Thoracic aorta (tissue), 2 donors: Measurements from ENCODE around the gene ARHGAP6. TPM values are rescaled to one million over a fixed set of nuclear protein-coding genes. Genes with fewer than 3 reads are reported as not detected.

Experiments
- ATAC-seq: fragments of 150-250 bp; one replicate; pipeline ENCODE4 v1.8.0; 2017; ENCODE audit warnings: low read depth; ENCODE audit not compliant: insufficient number of reproducible peaks, low FRiP score
- DNase-seq: peaks from one replicate; pipeline ENCODE4 v3.0.0-alpha.2; 2020; ENCODE audit warnings: low spot score
- H3K27ac ChIP-seq, 2 donors: fragments of 200-600 bp; sonication (generic); 1 replicate in 1 of 2; 2 replicates in 1 of 2; pipeline ENCODE4 v1.5.1; 2016; ENCODE audit warnings: mild to moderate bottlenecking in 2 of 2, moderate library complexity in 2 of 2
- H3K27me3 ChIP-seq: fragments of 200-600 bp; sonication (generic); replicated peaks from 2 replicates; pipeline ENCODE4 v1.6.0; 2016; ENCODE audit warnings: mild to moderate bottlenecking; ENCODE audit not compliant: insufficient read depth
- H3K36me3 ChIP-seq: fragments of 200-600 bp; sonication (generic); one replicate; pipeline ENCODE4 v1.5.1; 2016
- H3K4me1 ChIP-seq, 2 donors: fragments of 200-600 bp; sonication (generic); 1 replicate in 1 of 2; 2 replicates in 1 of 2; pipeline versions ENCODE4 v1.5.1 to v1.6.0; 2016; ENCODE audit warnings: low read depth in 2 of 2, mild to moderate bottlenecking in 1 of 2; ENCODE audit not compliant: control insufficient read depth in 1 of 2
- H3K4me3 ChIP-seq: fragments of 200-600 bp; sonication (generic); 2 replicates; pipeline ENCODE4 v1.5.1; 2016; ENCODE audit warnings: mild to moderate bottlenecking
- H3K9me3 ChIP-seq: fragments of 200-600 bp; sonication (generic); 2 replicates; pipeline ENCODE4 v1.5.1; 2016
- total RNA-seq, 2 donors: library from RNA; depleted of rRNA; stranded (reverse); fragments of >200 nt; gene quantifications; one replicate each; pipeline versions ENCODE4 v1.1.0 to v1.2.3, GENCODE V29; 2016
- TF ChIP-seq, protein P1 (sequence below): fragments of 200-600 bp; sonication (generic); IDR thresholded peaks from one replicate; pipeline ENCODE4 v1.5.1; 2019; ENCODE audit warnings: antibody characterized with exemption

The ARHGAP6 gene
- total RNA-seq, 2 donors from 2014 or later, result 14.6 to 22.3 TPM

DNA sequence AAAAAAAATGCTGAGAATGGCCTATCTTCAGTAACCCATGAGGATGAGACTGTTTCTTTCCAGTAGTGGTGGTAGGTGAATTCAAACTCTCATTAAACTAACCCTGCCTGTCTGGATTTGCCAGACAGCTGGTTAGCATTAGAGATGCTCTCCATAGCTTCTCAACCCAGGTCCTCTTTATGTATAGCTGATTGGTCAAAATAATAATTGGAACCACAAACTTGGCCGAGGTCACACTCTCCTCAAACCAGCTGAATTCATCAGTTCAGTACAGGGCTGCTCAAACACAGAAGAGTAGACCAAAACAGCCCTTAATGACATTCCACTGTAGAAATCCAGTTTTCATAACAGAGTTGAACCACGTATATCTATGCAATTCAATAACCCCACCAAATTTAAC, 469.2 kb downstream of the ARHGAP6 start:
- peaks cover 0 to 10% of the 10 kb centered on the region in 2 donors for H3K4me1 ChIP-seq
- H3K9me3 ChIP-seq, result no peaks in the 10 kb centered on the region
- no peaks in the 10 kb centered on the region for H3K36me3 ChIP-seq
- no peak for ATAC-seq
- no peak for DNase-seq
- TF ChIP-seq, protein P1, sequence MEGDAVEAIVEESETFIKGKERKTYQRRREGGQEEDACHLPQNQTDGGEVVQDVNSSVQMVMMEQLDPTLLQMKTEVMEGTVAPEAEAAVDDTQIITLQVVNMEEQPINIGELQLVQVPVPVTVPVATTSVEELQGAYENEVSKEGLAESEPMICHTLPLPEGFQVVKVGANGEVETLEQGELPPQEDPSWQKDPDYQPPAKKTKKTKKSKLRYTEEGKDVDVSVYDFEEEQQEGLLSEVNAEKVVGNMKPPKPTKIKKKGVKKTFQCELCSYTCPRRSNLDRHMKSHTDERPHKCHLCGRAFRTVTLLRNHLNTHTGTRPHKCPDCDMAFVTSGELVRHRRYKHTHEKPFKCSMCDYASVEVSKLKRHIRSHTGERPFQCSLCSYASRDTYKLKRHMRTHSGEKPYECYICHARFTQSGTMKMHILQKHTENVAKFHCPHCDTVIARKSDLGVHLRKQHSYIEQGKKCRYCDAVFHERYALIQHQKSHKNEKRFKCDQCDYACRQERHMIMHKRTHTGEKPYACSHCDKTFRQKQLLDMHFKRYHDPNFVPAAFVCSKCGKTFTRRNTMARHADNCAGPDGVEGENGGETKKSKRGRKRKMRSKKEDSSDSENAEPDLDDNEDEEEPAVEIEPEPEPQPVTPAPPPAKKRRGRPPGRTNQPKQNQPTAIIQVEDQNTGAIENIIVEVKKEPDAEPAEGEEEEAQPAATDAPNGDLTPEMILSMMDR, result no peak
- H3K4me3 ChIP-seq, result no peak overlapping the region
- H3K27me3 ChIP-seq, result no peaks in the 10 kb centered on the region
- no peak overlapping the region for H3K27ac ChIP-seq

DNA sequence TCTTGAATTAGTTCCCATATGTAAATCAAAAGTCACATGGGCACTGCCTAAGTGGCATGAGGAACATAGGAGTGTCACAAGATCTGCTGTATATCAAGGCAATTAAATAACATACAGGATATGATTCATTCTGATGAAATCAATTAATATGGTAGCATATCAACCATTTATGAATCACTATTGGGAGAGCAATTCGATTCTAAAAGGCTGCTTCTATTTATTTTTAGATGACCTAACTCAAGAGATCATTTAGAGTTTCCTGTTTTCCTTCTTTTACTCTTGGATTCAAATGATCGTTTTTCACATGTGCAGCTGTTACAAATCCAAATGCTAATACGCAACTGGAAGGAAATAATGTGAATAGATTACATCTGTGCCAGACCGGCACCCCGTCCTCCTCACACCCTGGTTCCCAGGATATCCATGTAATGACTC, 472.7 kb downstream of the ARHGAP6 start:
- H3K4me3 ChIP-seq, result no peak overlapping the region
- no peak for DNase-seq
- TF ChIP-seq, protein P1, result no peak
- H3K36me3 ChIP-seq, result no peaks in the 10 kb centered on the region
- ATAC-seq, result no peak
- no peak overlapping the region for H3K27ac ChIP-seq
- H3K4me1 ChIP-seq, result peaks cover 0 to 15% of the 10 kb centered on the region in 2 donors
- no peaks in the 10 kb centered on the region for H3K9me3 ChIP-seq
- H3K27me3 ChIP-seq, result no peaks in the 10 kb centered on the region

DNA sequence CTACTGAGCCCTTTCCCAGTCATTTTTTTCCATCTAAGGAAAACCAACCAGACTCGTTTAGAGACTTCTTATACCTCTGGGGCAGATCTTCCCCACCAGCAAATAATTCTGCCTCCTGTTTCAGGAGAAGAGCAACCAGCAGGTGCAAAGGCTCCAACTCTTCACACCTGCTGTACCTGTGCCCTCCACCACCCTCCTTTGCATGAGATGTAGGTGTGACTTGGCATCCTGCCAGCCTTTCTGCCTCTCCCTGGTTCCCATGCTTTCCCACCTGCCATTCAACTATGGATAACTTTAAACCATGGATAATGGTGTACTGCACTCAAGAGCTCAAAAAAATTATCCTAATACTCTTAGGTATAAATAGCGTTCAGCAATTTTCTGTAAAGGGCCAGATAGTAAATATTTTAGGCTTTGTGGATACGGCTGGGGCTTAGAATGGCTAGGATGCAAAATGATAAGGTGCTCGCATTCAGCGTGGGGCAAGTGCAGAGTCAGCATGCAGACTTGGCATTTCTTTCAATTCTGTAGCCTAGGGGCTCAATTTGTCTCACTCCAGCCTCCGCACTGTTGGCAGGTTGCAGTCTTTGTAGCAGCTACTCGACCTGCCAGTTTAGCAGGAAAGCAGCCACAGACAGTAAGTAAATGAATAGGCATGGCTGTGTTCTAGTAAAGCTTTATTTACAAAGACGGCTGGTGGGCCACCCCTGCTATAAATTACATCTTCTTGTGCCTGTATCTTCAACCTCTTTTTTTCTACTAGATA, 474.8 kb downstream of the ARHGAP6 start:
- H3K27me3 ChIP-seq, result no peaks in the 10 kb centered on the region
- no peaks in the 10 kb centered on the region for H3K9me3 ChIP-seq
- DNase-seq, result no peak
- no peak overlapping the region for H3K27ac ChIP-seq
- ATAC-seq, result no peak
- TF ChIP-seq, protein P1, result no peak
- no peak overlapping the region for H3K4me3 ChIP-seq
- H3K36me3 ChIP-seq, result no peaks in the 10 kb centered on the region
- H3K4me1 ChIP-seq, result peaks cover 0 to 15% of the 10 kb centered on the region in 2 donors

DNA sequence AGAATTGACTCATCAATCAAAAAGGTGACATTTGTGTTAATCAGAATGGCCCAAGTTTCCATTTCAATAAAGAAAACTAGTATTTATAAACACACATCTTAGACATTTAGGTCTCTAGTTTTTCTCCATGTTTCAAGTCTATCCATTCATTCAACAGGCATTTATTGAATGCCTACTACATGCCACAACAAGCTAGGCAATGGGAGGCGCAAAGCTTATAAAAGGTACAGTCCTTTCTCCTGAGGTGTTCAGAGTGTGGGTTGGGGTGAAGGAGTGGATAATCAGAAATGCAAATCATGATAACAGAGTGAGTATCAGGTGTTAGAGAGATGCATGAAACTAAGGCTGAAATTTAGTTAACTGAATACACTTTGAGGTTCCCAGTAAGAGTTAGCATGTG, 476.6 kb downstream of the ARHGAP6 start:
- ATAC-seq (no peak), DNase-seq (no peak)
- TF ChIP-seq, protein P1, result no peak
- H3K27ac ChIP-seq, result no peak overlapping the region
- no peaks in the 10 kb centered on the region for H3K9me3 ChIP-seq
- H3K36me3 ChIP-seq, result no peaks in the 10 kb centered on the region
- H3K27me3 ChIP-seq, result no peaks in the 10 kb centered on the region
- H3K4me3 ChIP-seq, result no peak overlapping the region
- H3K4me1 ChIP-seq, result peaks cover 0 to 15% of the 10 kb centered on the region in 2 donors

DNA sequence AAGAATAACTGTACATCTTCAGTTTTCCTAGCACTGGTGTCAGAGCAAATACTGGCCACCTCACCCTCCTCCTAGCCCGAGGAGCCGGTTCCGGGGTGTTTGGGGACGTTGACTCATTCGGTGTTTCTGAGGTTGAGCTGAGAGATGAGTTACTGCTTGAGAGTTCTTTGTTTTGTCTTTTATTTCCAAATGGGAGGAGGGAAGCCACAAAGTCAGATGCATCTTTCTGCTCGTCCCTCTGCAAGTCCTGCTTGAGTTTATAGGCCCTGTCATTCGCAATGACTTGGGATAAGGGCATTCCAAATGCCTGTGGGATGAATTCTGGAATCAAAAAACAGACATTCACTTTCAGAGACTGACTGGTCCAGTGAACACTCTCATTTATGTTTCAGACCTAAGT, 477.1 kb downstream of the ARHGAP6 start:
- no peaks in the 10 kb centered on the region for H3K36me3 ChIP-seq
- TF ChIP-seq, protein P1, result no peak
- no peaks in the 10 kb centered on the region for H3K9me3 ChIP-seq
- no peak for ATAC-seq
- H3K27me3 ChIP-seq, result no peaks in the 10 kb centered on the region
- no peak overlapping the region for H3K27ac ChIP-seq
- DNase-seq, result no peak
- H3K4me3 ChIP-seq, result no peak overlapping the region
- peaks cover 0 to 15% of the 10 kb centered on the region in 2 donors for H3K4me1 ChIP-seq
